Measurements from ENCODE around the gene IL16.

The IL16 gene

GRCh38 chr15:81349271-81349670 lies 152.6 kb downstream of the IL16 start:
- no peak for DNase-seq
- no peaks in the 10 kb centered on the region for H3K36me3 ChIP-seq
- intact Hi-C loops (cut with DNase I; ENCODE audit: low total_unique reads): no loop called here
- no peak for TF ChIP-seq CTCF (IDR thresholded peaks at IDR 0.05)
- no peaks in the 10 kb centered on the region for H3K9me3 ChIP-seq
- H3K4me3 ChIP-seq: no peak overlapping the region
- no peaks in the 10 kb centered on the region for H3K27me3 ChIP-seq
- no peaks in the 10 kb centered on the region for H3K4me1 ChIP-seq
- H3K27ac ChIP-seq: no peak overlapping the region

GRCh38 chr15:81351651-81352050 lies 155.0 kb downstream of the IL16 start:
- no peak for TF ChIP-seq CTCF (IDR thresholded peaks at IDR 0.05)

GRCh38 chr15:81356252-81356651 lies 159.6 kb downstream of the IL16 start:
- no peak for TF ChIP-seq CTCF (IDR thresholded peaks at IDR 0.05)

More at GRCh38 chr15:81351651-81352050, 155.0 kb downstream of the IL16 start:
- H3K4me3 ChIP-seq: no peak overlapping the region
- no peaks in the 10 kb centered on the region for H3K27me3 ChIP-seq
- DNase-seq: no peak
- H3K9me3 ChIP-seq: no peaks in the 10 kb centered on the region
- intact Hi-C loops (cut with DNase I; ENCODE audit: low total_unique reads): no loop called here
- no peaks in the 10 kb centered on the region for H3K36me3 ChIP-seq
- H3K4me1 ChIP-seq: no peaks in the 10 kb centered on the region
- H3K27ac ChIP-seq: no peak overlapping the region

GRCh38 chr15:81357180-81357686 lies 160.6 kb downstream of the IL16 start:
- no peak for TF ChIP-seq CTCF (IDR thresholded peaks at IDR 0.05)
- no peaks in the 10 kb centered on the region for H3K36me3 ChIP-seq
- H3K27me3 ChIP-seq: peaks cover 0 to 3% of the 10 kb centered on the region in 2 donors
- intact Hi-C loops (cut with DNase I; ENCODE audit: low total_unique reads): no loop called here
- no peaks in the 10 kb centered on the region for H3K4me1 ChIP-seq
- no peak overlapping the region for H3K27ac ChIP-seq
- no peaks in the 10 kb centered on the region for H3K9me3 ChIP-seq
- no peak overlapping the region for H3K4me3 ChIP-seq
- no peak for DNase-seq

More at GRCh38 chr15:81356252-81356651, 159.6 kb downstream of the IL16 start:
- Histone ChIP-seq H3K27me3 (peaks cover 0 to 3% of the 10 kb centered on the region in 2 donors), H3K9me3 (no peaks in the 10 kb centered on the region), H3K4me3 (no peak overlapping the region), H3K36me3 (no peaks in the 10 kb centered on the region), H3K27ac (no peak overlapping the region), H3K4me1 (no peaks in the 10 kb centered on the region)
- intact Hi-C loops (cut with DNase I; ENCODE audit: low total_unique reads): no loop called here
- no peak for DNase-seq

GRCh38 chr15:81358248-81358647 lies 161.6 kb downstream of the IL16 start:
- Histone ChIP-seq H3K27ac (no peak overlapping the region), H3K9me3 (no peaks in the 10 kb centered on the region), H3K36me3 (no peaks in the 10 kb centered on the region), H3K4me3 (no peak overlapping the region), H3K27me3 (peaks cover 0 to 3% of the 10 kb centered on the region in 2 donors), H3K4me1 (no peaks in the 10 kb centered on the region)
- no peak for TF ChIP-seq CTCF (IDR thresholded peaks at IDR 0.05)
- intact Hi-C loops (cut with DNase I; ENCODE audit: low total_unique reads): no loop called here
- DNase-seq: no peak

- intact Hi-C loops (cut with DNase I; ENCODE audit: low total_unique reads): no loop called here
These were observed 163.8 kb downstream of the IL16 start for GRCh38 chr15:81360491-81360890.

More at GRCh38 chr15:81360491-81360890, 163.8 kb downstream of the IL16 start:
- TF ChIP-seq CTCF (IDR thresholded peaks at IDR 0.05): no peak
- H3K36me3 ChIP-seq: no peaks in the 10 kb centered on the region
- H3K4me1 ChIP-seq: no peaks in the 10 kb centered on the region
- no peak overlapping the region for H3K27ac ChIP-seq
- H3K4me3 ChIP-seq: no peak overlapping the region
- peaks cover 0 to 3% of the 10 kb centered on the region in 2 donors for H3K27me3 ChIP-seq
- no peaks in the 10 kb centered on the region for H3K9me3 ChIP-seq
- DNase-seq: no peak

Measured in tibial artery (tissue), 4 donors.